Head of caudate nucleus (tissue), 42 donors: Measurements from ENCODE around the gene CCSER2.
A peak's percentile ranks its signal among the peaks of the same experiment; 100 is the strongest.
"Not testable (repeated sequence)": the region's sequence is repeated elsewhere in the genome, so short reads cannot be mapped to it uniquely, and the experiment has no call there.

Experiments used
- DNase-seq, 42 donors: peaks; one replicate each; pipeline versions ENCODE4 v3.0.0 to v3.0.0-alpha.2; 2020 to 2021; ENCODE audit warnings: mixed read lengths in 7 of 42
- intact Hi-C: fragments of 100-400 bp; cut with DNase I; formaldehyde crosslinking; loops from one replicate; pipeline ENCODE4 v1.15.0; 2022

CCSER2 gene

GRCh38 chr10:84310470-84310869, 17.9 kb upstream of the CCSER2 start:
- intact Hi-C loops: no loop called here
- no peak for DNase-seq

GRCh38 chr10:84311576-84311975, 16.8 kb upstream of the CCSER2 start:
- no peak for DNase-seq
- intact Hi-C loops: no loop called here

GRCh38 chr10:84312816-84313215, 15.6 kb upstream of the CCSER2 start:
- DNase-seq: no peak
- intact Hi-C loops: no loop called here

GRCh38 chr10:84314275-84314674, 14.1 kb upstream of the CCSER2 start:
- intact Hi-C loops: no loop called here
- no peak for DNase-seq

- intact Hi-C loops: no loop called here
- DNase-seq: no peak
These were observed 11.2 kb upstream of the CCSER2 start for GRCh38 chr10:84317174-84317573.

GRCh38 chr10:84321902-84322301, 6.5 kb upstream of the CCSER2 start:
- intact Hi-C loops: no loop called here
- no peak for DNase-seq

GRCh38 chr10:84323566-84323965, 4.8 kb upstream of the CCSER2 start:
- intact Hi-C loops: not testable (repeated sequence)

GRCh38 chr10:84326995-84327394, 1.4 kb upstream of the CCSER2 start:
- DNase-seq, intact Hi-C loops: not testable (repeated sequence)

More at GRCh38 chr10:84323566-84323965, 4.8 kb upstream of the CCSER2 start:
- not testable (repeated sequence) for DNase-seq

GRCh38 chr10:84329196-84329611, 815 bp downstream of the CCSER2 start:
- intact Hi-C loops: no loop called here
- peak in 2 of 42 donors; percentile 13 to 15 for DNase-seq

GRCh38 chr10:84329986-84330651, 1.7 kb downstream of the CCSER2 start:
- intact Hi-C loops: no loop called here
- DNase-seq: no peak

- intact Hi-C loops: no loop called here
- no peak for DNase-seq
These were observed 2.7 kb downstream of the CCSER2 start for GRCh38 chr10:84331091-84331490.

GRCh38 chr10:84333864-84334451, 5.6 kb downstream of the CCSER2 start:
- peak in 2 of 42 donors; percentile 18 to 23 for DNase-seq
- intact Hi-C loops: no loop called here

- DNase-seq: no peak
- intact Hi-C loops: no loop called here
These were observed 6.4 kb downstream of the CCSER2 start for GRCh38 chr10:84334811-84335210.

- no peak for DNase-seq
- intact Hi-C loops: no loop called here
These were observed 7.1 kb downstream of the CCSER2 start for GRCh38 chr10:84335516-84335915.

- DNase-seq: no peak
- intact Hi-C loops: no loop called here
These were observed 8.2 kb downstream of the CCSER2 start for GRCh38 chr10:84336406-84337090.

- no peak for DNase-seq
- intact Hi-C loops: no loop called here
These were observed 8.8 kb downstream of the CCSER2 start for GRCh38 chr10:84337199-84337598.

GRCh38 chr10:84339025-84339424, 10.6 kb downstream of the CCSER2 start:
- intact Hi-C loops: no loop called here

GRCh38 chr10:84340187-84340586, 11.8 kb downstream of the CCSER2 start:
- intact Hi-C loops: no loop called here
- no peak for DNase-seq

More at GRCh38 chr10:84339025-84339424, 10.6 kb downstream of the CCSER2 start:
- no peak for DNase-seq

GRCh38 chr10:84340632-84341537, 12.5 kb downstream of the CCSER2 start:
- intact Hi-C loops: no loop called here
- no peak for DNase-seq

- DNase-seq: no peak
- intact Hi-C loops: no loop called here
These were observed 13.1 kb downstream of the CCSER2 start for GRCh38 chr10:84341538-84341856.
